Cardiac muscle cell (in vitro differentiated cells and primary cell): Measurements from ENCODE around the gene PHLDA3. TPM values are rescaled to one million over a fixed set of nuclear protein-coding genes. Genes with fewer than 3 reads are reported as not detected.

ENCODE experiments used
- DNase-seq, 2 donors: peaks; one replicate each; pipeline versions ENCODE4 v3.0.0 to v3.0.0-alpha.2; 2010 to 2017; ENCODE audit warnings: low read depth in 1 of 2, low spot score in 1 of 2
- H3K27ac ChIP-seq: fragments of 200-600 bp; sonication (generic); 2 replicates; pipeline ENCODE4 v1.5.1; 2016
- H3K27me3 ChIP-seq: fragments of 200-600 bp; sonication (generic); 2 replicates; pipeline ENCODE4 v1.6.0; 2016; ENCODE audit warnings: control low read depth
- H3K36me3 ChIP-seq: fragments of 200-600 bp; sonication (generic); 2 replicates; pipeline ENCODE4 v1.5.1; 2016; ENCODE audit warnings: control low read depth
- H3K4me1 ChIP-seq: fragments of 200-600 bp; sonication (generic); 2 replicates; pipeline ENCODE4 v1.8.1; 2017; ENCODE audit warnings: low read depth, mild to moderate bottlenecking, mixed run types
- H3K4me3 ChIP-seq: fragments of 200-600 bp; sonication (generic); 2 replicates; pipeline ENCODE4 v1.5.1; 2016; ENCODE audit warnings: mild to moderate bottlenecking
- H3K9me3 ChIP-seq: fragments of 200-600 bp; sonication (generic); 2 replicates; pipeline ENCODE4 v1.5.1; 2017; ENCODE audit warnings: low read depth, mild to moderate bottlenecking, control low read depth
- polyA plus RNA-seq: library from polyadenylated mRNA; unstranded; fragments of >200 nt; fragmentation: Nextera tagmentation; extraction: Ambion mirVana; gene quantifications from 2 replicates; pipeline ENCODE4 v1.2.1, GENCODE V29; 2016
- total RNA-seq: library from RNA; depleted of rRNA; stranded (reverse); fragments of >200 nt; gene quantifications from 2 replicates; pipeline ENCODE4 v1.2.3, GENCODE V29; 2016
- TF ChIP-seq, protein P1 (sequence below): IDR thresholded peaks from 2 replicates; pipeline ENCODE4 v1.5.1; 2012; ENCODE audit warnings: low read depth, mild to moderate bottlenecking, low read length

PHLDA3 gene
- total and polyA plus RNA-seq, 2 experiments from 2014 or later: 54.4 to 69.1 TPM

DNA sequence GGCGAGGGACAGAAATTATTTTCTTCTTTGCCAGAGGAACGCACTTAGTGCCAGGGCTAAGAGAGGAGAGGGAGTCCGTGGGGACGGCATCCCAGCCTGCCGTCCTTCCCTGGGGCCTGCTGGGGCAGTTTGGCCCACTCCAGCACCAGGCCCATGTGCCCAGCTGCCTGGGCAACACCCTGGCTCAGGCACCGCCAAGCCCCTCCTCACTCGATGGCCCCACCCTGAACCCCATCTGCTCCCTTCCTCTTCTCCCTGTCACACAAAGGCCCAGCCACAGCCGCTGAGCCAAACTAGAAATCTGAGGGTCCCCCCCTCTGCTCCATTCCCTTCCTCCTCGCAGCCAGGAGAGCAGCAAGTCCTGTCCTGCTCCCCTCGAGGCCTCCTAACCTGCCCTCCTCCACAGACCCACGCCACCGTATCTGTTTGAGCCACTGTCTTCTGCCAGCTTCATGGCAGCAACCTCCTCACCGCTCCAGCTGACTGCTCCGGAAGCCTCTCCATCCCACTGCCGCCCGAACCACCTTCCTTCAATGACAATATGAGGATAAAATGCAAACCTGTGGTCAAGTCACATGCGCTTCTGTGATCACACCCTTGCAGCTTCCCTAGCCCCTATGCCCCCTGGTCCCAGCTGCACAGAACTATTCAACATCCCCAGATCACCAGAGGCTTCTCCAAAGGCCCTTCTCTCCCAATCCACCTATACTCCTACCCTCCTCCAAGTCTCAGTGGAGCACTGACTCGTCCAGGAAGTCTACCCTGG lies 39.1 kb downstream of the PHLDA3 start:
- no peak for DNase-seq
- H3K36me3 ChIP-seq: no peaks in the 10 kb centered on the region
- no peaks in the 10 kb centered on the region for H3K27me3 ChIP-seq
- no peak overlapping the region for H3K4me3 ChIP-seq
- H3K9me3 ChIP-seq: no peaks in the 10 kb centered on the region
- H3K27ac ChIP-seq: peak overlapping the region; percentile 58
- TF ChIP-seq, protein P1, sequence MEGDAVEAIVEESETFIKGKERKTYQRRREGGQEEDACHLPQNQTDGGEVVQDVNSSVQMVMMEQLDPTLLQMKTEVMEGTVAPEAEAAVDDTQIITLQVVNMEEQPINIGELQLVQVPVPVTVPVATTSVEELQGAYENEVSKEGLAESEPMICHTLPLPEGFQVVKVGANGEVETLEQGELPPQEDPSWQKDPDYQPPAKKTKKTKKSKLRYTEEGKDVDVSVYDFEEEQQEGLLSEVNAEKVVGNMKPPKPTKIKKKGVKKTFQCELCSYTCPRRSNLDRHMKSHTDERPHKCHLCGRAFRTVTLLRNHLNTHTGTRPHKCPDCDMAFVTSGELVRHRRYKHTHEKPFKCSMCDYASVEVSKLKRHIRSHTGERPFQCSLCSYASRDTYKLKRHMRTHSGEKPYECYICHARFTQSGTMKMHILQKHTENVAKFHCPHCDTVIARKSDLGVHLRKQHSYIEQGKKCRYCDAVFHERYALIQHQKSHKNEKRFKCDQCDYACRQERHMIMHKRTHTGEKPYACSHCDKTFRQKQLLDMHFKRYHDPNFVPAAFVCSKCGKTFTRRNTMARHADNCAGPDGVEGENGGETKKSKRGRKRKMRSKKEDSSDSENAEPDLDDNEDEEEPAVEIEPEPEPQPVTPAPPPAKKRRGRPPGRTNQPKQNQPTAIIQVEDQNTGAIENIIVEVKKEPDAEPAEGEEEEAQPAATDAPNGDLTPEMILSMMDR: no peak
- peaks cover 32% of the 10 kb centered on the region for H3K4me1 ChIP-seq

DNA sequence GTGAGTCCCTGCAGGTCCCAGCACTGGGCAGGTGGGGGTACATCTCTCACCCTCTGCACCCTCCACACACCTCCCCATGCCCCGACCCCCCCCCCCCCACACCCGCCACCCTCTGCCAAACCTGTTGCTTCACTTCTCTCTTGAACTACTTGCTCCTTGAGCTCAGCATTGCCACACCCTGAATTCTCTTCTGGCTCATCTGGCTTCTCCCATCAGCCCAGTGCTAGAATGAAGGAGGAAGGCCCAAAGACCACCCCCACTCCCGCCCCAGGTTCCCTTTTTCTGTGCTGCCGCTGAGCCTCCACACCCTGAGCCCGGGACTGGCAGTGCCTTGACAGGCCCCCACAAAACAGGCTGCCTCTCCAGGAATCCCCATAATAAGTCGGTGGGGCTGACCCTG lies 41.0 kb downstream of the PHLDA3 start:
- no peak overlapping the region for H3K27ac ChIP-seq
- H3K4me3 ChIP-seq: no peak overlapping the region
- peaks cover 45% of the 10 kb centered on the region for H3K4me1 ChIP-seq
- DNase-seq: no peak
- H3K36me3 ChIP-seq: no peaks in the 10 kb centered on the region
- no peaks in the 10 kb centered on the region for H3K9me3 ChIP-seq
- no peaks in the 10 kb centered on the region for H3K27me3 ChIP-seq
- TF ChIP-seq, protein P1: no peak

DNA sequence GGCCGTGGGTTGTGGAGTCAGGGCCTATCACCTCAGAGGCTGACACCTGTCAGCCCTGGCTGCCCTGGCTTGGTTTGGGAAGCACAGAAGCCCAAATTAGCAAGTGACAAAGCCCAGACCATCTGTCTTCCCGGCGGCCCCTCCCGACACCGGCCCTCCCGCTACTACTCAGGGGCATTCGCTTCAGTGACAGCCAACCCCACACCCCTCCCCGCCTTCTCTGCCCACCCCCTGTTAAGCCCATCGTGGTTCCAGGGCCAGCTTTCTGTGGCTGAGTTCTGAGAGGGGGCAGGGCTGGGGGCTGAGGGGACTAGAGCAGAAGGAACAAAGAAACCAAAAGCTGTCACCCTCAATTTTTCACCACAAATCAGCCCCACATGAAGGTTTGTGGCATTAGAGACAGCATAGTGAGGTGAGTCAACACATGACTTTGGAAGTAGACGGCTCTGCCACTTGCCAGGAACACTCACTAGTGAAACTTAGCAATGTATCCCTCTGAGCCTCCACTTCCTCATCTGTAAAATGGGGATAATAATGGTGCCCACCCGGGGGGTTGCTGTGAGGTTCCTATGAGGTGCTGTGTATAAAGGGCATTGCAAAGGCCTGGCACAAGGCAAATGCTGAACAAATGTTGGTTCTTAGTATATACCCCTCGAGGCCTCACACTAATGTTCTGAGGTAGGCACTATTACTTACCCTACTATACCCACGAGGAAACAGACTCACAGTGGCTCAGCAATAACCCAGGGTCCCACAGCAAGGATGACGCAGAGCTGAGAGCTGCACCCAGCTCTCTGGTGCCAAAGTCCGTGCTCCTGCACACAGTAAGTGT lies 42.3 kb downstream of the PHLDA3 start:
- no peaks in the 10 kb centered on the region for H3K27me3 ChIP-seq
- H3K9me3 ChIP-seq: no peaks in the 10 kb centered on the region
- TF ChIP-seq, protein P1: no peak
- H3K27ac ChIP-seq: peak overlapping the region; percentile 93
- peak in 1 of 2 donors; percentile 84 for DNase-seq
- peaks cover 58% of the 10 kb centered on the region for H3K4me1 ChIP-seq
- no peaks in the 10 kb centered on the region for H3K36me3 ChIP-seq
- H3K4me3 ChIP-seq: no peak overlapping the region

DNA sequence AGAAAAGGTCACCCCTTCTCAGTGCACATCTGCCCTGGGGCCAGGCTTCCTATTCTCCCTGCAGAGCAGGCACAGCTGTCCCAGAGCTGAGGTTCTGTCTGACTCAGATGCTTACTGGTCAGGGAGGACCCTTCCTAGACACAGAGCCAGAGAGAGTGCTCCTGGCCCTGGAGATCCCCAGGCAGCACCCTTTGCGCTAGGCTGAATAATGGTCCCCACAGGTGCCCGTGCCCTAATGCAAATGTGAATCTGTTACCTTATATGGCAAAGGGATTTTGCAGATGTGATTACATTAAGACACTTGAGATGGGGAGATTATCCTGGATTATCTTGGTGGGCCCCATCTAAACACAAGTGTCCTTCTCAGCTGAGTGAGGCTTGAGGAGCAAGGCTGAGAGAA lies 44.8 kb downstream of the PHLDA3 start:
- no peak for DNase-seq
- H3K36me3 ChIP-seq: no peaks in the 10 kb centered on the region
- TF ChIP-seq, protein P1: no peak
- H3K9me3 ChIP-seq: no peaks in the 10 kb centered on the region
- peaks cover 44% of the 10 kb centered on the region for H3K4me1 ChIP-seq
- no peak overlapping the region for H3K4me3 ChIP-seq
- H3K27ac ChIP-seq: peak overlapping the region; percentile 96
- no peaks in the 10 kb centered on the region for H3K27me3 ChIP-seq

DNA sequence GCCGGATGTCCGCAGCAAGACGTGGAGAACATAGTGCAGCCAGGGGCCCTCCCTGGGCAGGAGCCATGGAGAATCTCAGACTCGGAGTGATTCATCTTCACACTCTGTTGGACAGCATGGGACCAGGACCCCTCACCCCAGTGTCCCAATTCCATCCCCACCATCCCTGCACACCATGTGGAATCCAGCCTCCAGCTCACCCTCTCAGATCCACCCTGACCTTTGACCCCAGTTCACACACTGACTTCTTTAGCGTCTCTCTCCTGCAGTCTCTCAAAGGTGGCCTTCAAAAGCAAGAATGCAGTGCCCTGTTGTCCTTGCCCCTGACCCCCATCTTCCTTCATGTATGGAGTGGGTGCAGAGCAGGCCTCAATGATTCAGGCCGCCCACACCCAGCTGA lies 45.3 kb downstream of the PHLDA3 start:
- peak overlapping the region; percentile 96 for H3K27ac ChIP-seq
- TF ChIP-seq, protein P1: no peak
- H3K27me3 ChIP-seq: no peaks in the 10 kb centered on the region
- H3K9me3 ChIP-seq: no peaks in the 10 kb centered on the region
- H3K4me3 ChIP-seq: no peak overlapping the region
- no peaks in the 10 kb centered on the region for H3K36me3 ChIP-seq
- DNase-seq: no peak
- peaks cover 49% of the 10 kb centered on the region for H3K4me1 ChIP-seq
